Activated T-helper 2 cell treated with anti-CD3 and anti-CD28 coated beads, Interferon-gamma antibody, Interleukin-2, Interleukin-4, amounts not matched to agents 10 μg/mL and 5 μg/mL and 100 μg/mL, durations not matched to agents 14 hours and 24 hours and 36 hours (primary cell): ENCODE measurements around the gene POTEE. TPM values are rescaled to one million over a fixed set of nuclear protein-coding genes. Genes with fewer than 3 reads are reported as not detected.
"Not testable (repeated sequence)": the region's sequence is repeated elsewhere in the genome, so short reads cannot be mapped to it uniquely, and the experiment has no call there.

ENCODE experiments used
- DNase-seq: peaks from one replicate; pipeline ENCODE4 v3.0.0; 2021; ENCODE audit warnings: low spot score
- H3K27ac Mint-ChIP-seq: one replicate; pipeline ENCODE4 v1.8.0; 2021; ENCODE audit warnings: mixed read lengths
- H3K27me3 Mint-ChIP-seq: one replicate; pipeline ENCODE4 v1.8.0; 2021; ENCODE audit warnings: low read depth, mixed read lengths
- H3K36me3 Mint-ChIP-seq: one replicate; pipeline ENCODE4 v1.8.0; 2021; ENCODE audit warnings: low read depth, mixed read lengths
- H3K4me1 Mint-ChIP-seq: one replicate; pipeline ENCODE4 v1.8.0; 2021; ENCODE audit warnings: low read depth, mixed read lengths
- H3K4me3 Mint-ChIP-seq: one replicate; pipeline ENCODE4 v1.8.0; 2021; ENCODE audit warnings: low read depth, mild to moderate bottlenecking, moderate library complexity, mixed read lengths
- H3K9me3 Mint-ChIP-seq: one replicate; pipeline ENCODE4 v1.8.0; 2021; ENCODE audit warnings: mixed read lengths
- intact Hi-C: fragments of 100-400 bp; cut with micrococcal nuclease; formaldehyde crosslinking; loops from one replicate; pipeline ENCODE4 v1.15.1; 2023
- total RNA-seq: library from RNA; stranded (reverse); gene quantifications from 2 replicates; pipeline ENCODE4 v1.2.3, GENCODE V29; 2022

POTEE gene
- 0.62 and 1.4 TPM in 2 replicates for total RNA-seq

DNA sequence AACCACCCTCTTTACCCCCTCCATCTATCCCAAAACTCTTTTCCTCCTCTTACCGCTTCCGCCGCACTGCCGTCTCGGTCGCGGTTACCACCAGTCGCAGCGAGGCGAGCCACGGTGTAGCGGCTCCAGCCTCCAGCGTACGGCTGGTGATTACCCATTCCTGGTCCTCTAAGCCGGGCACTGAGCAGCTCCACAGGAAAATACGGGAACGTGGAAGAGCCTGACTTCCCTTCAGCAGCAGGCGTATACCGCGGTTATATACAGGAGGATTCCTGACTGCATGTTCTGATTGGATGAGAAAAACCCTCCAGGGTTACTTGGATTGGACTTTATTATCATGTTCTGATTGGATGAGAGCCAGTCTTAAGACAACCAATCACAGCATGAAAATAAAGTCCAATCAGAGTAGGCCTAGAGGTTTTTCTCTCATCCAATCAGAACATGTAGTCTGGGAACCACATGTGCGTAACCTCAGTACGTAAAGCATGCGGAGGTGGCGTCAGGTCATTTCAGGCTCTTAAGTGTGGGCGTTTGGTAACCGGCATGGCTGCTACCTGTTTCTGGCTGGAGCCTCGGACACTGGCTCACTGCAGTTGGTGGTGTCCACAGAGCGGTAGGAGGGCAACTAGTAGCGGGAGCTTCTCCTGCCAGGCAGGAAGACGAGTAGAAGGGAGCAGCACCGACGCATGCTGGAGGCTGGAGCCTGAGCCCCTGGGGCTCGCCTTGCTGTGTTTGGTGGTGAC is at the start of gene POTEE:
TSS of gene POTEE (plus strand) at position 507 of the 743 bp plus-strand sequence. CDS start 8,867 bp downstream, outside the sequence.
- H3K36me3 Mint-ChIP-seq, H3K27me3 Mint-ChIP-seq, intact Hi-C loops, H3K4me1 Mint-ChIP-seq, H3K27ac Mint-ChIP-seq, H3K4me3 Mint-ChIP-seq, DNase-seq, H3K9me3 Mint-ChIP-seq: not testable (repeated sequence)

DNA sequence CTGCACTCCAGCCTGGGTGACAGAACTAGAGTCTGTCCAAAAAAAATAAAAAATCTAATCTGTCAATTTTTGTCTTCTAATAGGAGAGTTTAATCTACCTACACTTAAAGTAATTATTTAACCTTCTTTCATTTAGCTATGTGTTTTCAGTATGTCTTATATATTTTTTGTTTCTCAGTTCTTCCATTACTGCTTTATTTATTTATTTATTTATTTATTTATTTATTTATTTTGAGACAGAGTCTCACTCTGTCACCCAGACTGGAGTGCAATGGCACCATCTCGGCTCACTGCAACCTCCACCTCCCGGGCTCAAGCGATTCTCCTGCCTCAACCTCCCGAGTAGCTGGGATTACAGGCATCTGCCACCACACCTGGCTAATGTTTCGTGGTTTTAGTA is 43.8 kb upstream of the POTEE start:
- H3K27me3 Mint-ChIP-seq, H3K27ac Mint-ChIP-seq, DNase-seq, H3K4me3 Mint-ChIP-seq, H3K9me3 Mint-ChIP-seq, H3K36me3 Mint-ChIP-seq, H3K4me1 Mint-ChIP-seq, intact Hi-C loops: not testable (repeated sequence)

DNA sequence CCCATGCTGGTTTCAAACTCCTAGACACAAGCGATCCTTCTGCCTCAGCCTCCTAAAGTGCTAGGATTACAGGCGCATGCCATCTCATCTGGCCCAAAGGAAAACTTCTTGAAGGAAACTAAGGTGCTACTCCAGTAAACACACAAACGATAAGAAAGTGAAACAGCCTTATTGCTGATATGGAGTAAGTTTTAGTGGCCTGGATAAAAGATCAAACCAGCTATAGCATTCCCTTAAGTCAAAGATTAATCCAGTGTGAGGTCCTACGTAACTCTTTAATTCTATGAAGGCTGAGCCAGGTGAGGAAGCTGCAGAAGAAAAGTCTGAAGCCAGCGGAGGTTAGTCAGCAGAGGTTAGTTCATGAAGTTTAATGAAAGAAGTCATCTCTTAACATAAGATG is 40.8 kb upstream of the POTEE start:
- intact Hi-C loops = no loop called here
- Mint-ChIP-seq H3K36me3 (no peaks in the 10 kb centered on the region), H3K27ac (no peak overlapping the region), H3K9me3 (no peaks in the 10 kb centered on the region), H3K4me1 (no peaks in the 10 kb centered on the region), H3K4me3 (no peak overlapping the region), H3K27me3 (peaks cover 4% of the 10 kb centered on the region)
- no peak for DNase-seq

DNA sequence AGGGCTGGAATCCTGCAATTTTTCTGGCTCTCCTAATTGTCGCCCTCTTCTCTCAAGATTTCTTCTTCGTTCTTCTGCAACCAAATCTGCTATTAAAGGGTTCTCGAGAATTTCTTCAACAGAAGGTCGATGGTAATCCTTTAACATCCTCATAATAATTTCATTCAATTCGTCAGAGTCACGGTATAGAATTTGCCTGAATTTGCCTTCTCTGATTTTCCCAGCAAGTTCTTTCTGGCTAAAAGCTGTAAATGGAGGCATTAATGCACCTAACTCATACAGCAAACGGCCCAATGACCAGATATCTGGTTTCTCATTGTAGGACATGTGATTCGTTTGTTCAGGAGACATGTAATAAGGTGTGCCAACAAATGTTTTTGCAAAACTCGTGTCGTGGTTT is 31.3 kb upstream of the POTEE start:
- H3K4me3 Mint-ChIP-seq, intact Hi-C loops, H3K27me3 Mint-ChIP-seq, H3K9me3 Mint-ChIP-seq, H3K36me3 Mint-ChIP-seq, H3K4me1 Mint-ChIP-seq, H3K27ac Mint-ChIP-seq, DNase-seq: not testable (repeated sequence)

DNA sequence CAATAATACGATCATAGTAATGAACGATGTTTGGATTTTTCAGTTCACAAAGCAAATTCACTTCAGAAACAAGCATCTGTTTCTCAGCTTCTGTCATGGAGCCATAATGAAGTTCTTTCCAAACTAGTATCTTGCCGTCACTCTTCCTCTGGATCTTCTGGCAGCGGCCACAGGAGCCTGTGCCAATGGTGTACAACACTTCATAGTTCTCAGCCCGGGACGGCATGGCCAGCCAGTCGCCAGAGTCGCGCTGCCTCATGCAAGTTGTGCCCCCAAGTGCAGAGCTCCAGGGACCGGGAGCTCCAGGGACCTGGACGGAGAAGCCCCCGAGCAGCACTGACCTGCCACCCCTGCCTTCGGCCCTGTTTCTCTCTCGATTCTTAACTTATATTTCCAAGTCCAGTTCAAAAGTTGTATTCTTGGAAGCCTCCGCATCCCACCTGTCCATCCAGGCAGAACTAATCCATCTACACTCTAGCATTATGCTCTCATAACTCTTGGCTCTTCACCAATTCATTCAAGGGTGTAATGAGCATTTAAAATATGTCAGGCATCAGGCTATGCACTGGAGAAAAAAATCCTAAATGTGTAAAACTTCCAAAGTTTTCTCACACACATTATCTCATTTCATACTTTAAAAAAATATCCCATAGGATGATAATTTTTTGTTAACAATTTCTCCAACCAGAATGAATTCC is 30.5 kb upstream of the POTEE start:
- intact Hi-C loops, H3K4me1 Mint-ChIP-seq, DNase-seq, H3K9me3 Mint-ChIP-seq, H3K27me3 Mint-ChIP-seq, H3K27ac Mint-ChIP-seq, H3K36me3 Mint-ChIP-seq, H3K4me3 Mint-ChIP-seq: not testable (repeated sequence)

DNA sequence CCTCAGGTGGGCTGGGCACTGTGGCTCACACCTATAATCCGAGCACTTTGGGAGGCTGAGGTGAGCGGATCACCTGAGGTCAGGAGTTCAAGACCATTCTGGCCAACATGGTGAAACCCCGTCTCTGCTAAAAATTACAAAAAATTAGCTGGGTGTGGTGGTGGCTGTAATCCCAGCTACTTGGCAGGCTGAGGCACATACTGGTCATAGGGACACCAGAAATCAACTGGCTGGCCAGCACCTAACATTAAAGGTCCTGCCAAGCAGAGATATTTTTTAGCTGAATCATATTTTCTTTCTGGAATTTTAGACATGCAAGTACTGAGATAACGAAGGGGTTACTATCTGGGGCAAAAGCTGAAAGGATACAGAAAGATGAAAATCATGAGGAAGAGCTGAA is 27.9 kb upstream of the POTEE start:
- DNase-seq, H3K4me3 Mint-ChIP-seq, H3K36me3 Mint-ChIP-seq, H3K27ac Mint-ChIP-seq, H3K9me3 Mint-ChIP-seq, intact Hi-C loops, H3K4me1 Mint-ChIP-seq, H3K27me3 Mint-ChIP-seq: not testable (repeated sequence)

DNA sequence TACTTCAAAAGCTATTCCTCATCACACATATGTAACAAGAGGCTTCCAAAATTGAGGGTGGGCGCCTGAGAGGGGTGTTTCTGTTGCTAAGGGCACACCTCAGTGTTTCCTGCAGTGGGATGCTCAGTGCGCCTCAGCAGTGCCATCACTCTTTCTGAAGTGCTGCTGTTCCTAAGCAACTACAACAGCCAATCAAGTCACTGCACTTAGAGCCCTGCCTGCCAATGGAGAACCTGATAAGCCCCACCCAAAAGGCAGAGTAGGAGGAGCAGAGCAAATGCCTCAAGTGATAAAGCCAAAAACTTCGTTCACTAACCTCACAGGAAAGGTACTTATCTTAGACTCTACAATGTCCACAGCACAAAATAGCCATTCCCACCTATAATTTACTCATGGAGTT is 15.9 kb upstream of the POTEE start:
- H3K9me3 Mint-ChIP-seq, DNase-seq, intact Hi-C loops, H3K4me1 Mint-ChIP-seq, H3K36me3 Mint-ChIP-seq, H3K27ac Mint-ChIP-seq, H3K4me3 Mint-ChIP-seq: not testable (repeated sequence)
- peaks cover 12% of the 10 kb centered on the region for H3K27me3 Mint-ChIP-seq

DNA sequence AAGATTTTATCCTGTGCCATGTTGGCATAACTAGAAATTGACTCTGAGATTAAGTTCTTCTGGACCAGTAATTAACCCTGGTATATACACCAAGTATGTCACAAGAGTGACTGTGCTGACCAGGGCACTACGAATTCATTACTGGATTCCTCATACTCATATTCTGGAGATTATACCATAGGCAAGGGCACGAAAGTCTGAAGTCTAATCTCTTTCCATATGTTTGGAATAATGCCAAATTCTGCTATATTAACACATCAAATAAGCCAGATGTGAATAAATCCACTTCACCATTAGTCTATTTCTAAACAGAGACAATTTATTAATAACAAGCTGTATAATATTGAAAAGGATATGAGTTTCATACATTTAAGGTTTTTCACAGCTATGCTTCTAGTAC is 13.2 kb upstream of the POTEE start:
- intact Hi-C loops, H3K27ac Mint-ChIP-seq: not testable (repeated sequence)

DNA sequence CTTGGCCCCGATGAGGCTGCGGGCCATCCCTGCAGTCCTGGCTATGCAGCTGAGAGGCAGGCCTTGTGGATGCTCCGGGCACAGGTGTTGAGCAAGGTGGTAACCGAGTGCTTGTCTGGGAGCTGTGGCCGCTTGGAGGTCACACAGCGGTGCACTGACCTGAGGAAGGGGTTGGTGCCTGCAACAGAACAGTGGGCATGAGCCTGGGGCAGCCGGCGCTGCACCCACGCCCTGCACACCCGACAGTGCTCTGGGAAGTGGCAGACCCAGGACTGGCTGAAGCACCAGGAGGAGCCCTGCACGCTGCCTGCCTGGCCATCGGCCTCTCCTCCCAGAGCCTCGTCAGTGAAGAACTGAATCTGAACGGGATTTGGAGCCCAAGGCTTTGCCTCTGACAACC is 8.2 kb upstream of the POTEE start:
- Mint-ChIP-seq H3K4me3 (no peak overlapping the region), H3K27ac (no peak overlapping the region), H3K27me3 (peaks cover 1% of the 10 kb centered on the region)

More for the DNA sequence above, 13.2 kb upstream of the POTEE start:
- H3K27me3 Mint-ChIP-seq = peaks cover 12% of the 10 kb centered on the region
- H3K4me3 Mint-ChIP-seq, DNase-seq, H3K4me1 Mint-ChIP-seq, H3K36me3 Mint-ChIP-seq, H3K9me3 Mint-ChIP-seq: not testable (repeated sequence)

DNA sequence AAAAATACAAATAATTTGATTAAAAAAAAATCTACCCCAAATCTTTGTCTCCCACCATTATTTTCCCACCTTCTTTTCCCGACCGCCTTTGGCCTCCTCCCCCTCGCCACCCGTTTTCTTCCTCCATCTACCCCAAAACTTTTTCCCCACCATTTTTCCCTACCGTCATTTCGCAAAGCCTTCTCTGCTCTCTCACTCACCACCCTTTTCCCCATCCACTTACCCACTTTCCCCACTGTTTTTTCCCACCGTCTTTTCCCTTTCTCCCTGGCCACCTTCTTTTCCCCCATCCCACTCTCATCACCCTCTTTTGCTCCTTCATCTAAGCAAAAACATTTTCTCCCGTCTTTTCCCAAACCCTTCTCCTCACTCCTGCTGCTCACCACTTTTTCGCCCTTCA is 1.5 kb upstream of the POTEE start:
- H3K4me3 Mint-ChIP-seq, H3K9me3 Mint-ChIP-seq, DNase-seq, H3K4me1 Mint-ChIP-seq, intact Hi-C loops, H3K36me3 Mint-ChIP-seq, H3K27me3 Mint-ChIP-seq, H3K27ac Mint-ChIP-seq: not testable (repeated sequence)

More for the DNA sequence above, 8.2 kb upstream of the POTEE start:
- no peaks in the 10 kb centered on the region for H3K9me3 Mint-ChIP-seq
- no peak for DNase-seq
- H3K36me3 Mint-ChIP-seq = no peaks in the 10 kb centered on the region
- intact Hi-C loops = no loop called here
- H3K4me1 Mint-ChIP-seq = no peaks in the 10 kb centered on the region

DNA sequence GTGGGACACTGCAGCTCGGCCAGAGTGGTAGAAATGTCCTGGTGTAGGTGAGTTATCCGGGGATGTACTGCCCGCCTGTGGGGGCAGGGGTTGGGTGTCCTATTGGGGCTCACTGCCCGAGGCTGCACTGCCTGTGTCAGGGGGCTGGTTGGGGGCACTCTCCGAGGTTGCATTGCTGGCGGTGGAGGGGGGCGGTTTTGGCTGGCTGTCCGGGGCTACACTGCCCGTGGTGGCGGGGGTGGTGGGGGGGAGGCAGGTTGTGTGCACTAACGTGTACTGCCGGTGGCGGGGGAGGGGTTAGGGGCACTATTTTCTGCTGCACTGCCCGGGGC is 403 bp downstream of the POTEE start:
- intact Hi-C loops, H3K4me3 Mint-ChIP-seq, H3K9me3 Mint-ChIP-seq, H3K4me1 Mint-ChIP-seq, H3K36me3 Mint-ChIP-seq, DNase-seq, H3K27me3 Mint-ChIP-seq, H3K27ac Mint-ChIP-seq: not testable (repeated sequence)

DNA sequence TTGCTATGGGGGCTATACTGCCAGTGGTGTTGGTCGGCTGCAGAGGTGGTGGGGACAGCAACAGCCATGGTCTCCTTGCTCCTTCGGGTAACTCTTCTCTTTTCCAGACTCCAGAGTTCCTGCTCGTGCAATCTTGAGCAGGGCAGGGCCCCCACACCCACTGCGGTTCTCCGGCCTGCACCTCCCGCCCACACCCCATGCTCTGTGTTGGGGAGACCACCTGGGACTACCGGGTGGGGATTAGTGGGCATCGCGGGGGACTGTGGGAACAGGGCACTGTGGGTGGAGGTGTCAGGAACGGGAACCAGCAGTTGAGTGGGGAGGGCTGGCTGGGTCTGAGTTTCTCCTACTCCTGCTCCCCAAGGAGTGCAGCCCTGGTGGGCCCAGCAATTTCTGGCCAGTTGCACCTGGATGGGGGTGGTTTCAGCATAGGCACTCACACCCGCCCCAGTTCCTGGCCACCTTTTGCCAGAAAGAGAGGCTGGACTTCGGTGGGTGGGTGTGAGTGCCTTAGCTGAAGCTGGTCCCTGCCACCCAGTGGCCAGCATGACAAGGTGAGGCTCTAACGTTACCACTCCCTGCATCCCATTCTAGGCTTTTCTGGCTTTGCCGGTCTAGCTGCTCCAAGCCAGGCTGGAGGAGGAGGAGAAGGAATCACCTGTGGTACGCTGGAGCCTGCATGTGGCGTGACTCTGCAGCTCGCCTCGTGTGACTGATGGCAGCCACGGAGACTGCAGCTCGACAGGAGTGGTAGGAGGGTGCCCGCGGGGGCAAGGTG is 1.3 kb downstream of the POTEE start:
- H3K27ac Mint-ChIP-seq, H3K9me3 Mint-ChIP-seq, H3K4me1 Mint-ChIP-seq, H3K27me3 Mint-ChIP-seq, H3K36me3 Mint-ChIP-seq, DNase-seq, intact Hi-C loops, H3K4me3 Mint-ChIP-seq: not testable (repeated sequence)
